ENCODE results near the gene WFDC5.
"Not testable (repeated sequence)": the region's sequence is repeated elsewhere in the genome, so short reads cannot be mapped to it uniquely, and the experiment has no call there.

WFDC5 gene

DNA sequence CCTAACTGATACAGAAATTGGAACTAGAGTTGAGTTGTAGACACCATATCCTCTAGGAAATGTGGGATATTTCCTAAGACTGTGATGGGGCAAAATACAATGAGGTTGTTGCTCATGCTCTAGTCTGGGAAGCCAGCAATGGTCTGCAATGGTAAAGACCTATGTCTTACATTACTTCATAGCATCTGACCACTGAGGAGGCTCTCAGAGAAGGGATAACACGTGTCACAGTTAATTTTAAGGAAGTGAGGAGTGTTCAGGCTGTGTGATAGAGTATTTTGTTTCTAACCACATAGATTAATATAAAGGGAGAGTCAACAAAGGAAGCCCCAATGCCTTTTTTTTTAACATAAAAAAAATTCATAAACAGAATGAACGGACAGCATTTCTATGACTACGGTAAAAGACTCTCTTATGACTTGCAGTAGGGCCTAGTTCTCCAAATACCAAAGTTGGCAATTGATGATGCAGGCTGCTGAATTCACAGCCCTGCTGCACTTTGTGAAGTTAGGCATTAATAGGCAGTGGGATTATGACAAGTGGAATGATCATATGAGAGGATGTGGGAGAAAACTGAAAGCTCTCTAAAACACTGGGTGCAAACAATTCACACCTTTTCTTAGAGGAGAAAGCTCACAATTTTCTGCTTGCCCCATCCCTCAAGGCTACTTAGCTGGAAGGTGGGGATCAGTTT lies 27.7 kb downstream of the WFDC5 start:
- DNase-seq, result no peak

DNA sequence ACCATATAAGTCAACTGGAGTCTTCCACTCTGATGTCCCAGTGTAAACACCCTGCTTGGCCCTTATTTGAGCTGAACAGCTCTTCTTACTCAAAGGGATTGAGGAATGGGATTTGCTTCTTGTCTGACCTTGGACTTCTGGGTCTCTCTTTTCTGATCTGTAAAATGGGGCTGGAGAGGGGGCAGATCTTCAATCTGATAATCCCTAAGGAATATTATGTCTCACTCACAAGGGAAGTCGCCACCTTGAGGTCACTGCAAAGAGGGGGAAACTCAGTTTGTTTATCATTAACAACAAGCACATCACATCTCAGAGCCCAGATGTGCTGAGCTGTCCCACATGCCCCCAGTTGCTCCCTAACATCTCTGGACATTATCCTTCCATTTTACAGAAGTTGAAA lies 29.1 kb downstream of the WFDC5 start:
- DNase-seq, result no peak

DNA sequence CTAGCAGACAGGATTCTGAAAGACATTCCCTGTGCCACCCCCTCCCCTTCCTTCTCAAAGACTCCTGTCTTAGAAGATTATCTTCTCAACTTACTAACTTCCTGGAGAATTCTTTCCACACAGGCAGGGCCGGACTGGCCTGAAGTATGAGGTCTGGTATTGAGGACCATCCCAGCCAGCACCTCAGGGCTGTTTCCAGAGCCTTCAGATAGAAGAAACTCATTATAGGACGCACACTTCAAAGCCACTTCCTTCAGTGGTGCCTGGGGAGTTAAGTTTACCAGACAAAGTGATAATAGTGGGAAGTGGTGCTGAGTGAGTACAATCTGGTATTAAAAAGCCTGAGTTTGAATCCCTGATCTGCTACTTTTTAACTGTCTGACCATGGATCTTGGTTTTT lies 29.7 kb downstream of the WFDC5 start:
- DNase-seq, result no peak

DNA sequence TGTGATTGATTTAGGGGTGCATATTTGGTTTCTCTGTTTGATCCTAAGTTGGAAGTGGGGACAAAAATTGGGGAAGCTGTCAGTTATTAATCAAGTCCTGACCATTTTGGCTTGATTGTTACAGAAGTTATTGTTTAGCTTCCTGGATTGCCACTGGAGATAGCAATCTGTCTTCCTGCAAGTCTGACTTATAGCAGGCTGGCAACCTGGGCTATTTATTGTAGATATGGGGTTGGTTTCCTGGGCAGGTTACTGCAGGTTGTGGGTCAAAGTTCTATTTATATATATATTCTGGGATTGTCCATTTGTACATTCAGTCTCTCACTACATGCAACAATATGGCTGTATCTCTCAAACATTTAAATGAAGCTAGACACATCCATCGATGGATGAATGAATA lies 31.8 kb downstream of the WFDC5 start:
- DNase-seq, result no peak

DNA sequence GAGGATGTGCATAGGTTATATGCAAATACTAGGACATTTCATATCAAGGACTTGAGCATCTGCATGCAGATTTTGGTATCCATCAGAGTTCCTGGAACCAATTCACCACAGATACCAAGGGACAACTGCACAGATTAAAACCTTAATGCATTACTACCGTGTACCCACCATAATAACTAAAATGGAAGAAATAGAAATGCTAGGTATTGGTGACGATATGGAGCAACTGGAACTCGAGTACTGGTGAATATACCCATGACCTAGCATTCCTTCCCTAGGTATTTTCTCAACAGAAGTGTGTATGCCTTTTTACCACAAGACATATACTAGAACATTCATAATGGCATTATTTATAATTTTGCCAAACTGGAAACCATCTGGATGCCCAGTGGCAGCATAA lies 32.5 kb downstream of the WFDC5 start:
- DNase-seq, result no peak

DNA sequence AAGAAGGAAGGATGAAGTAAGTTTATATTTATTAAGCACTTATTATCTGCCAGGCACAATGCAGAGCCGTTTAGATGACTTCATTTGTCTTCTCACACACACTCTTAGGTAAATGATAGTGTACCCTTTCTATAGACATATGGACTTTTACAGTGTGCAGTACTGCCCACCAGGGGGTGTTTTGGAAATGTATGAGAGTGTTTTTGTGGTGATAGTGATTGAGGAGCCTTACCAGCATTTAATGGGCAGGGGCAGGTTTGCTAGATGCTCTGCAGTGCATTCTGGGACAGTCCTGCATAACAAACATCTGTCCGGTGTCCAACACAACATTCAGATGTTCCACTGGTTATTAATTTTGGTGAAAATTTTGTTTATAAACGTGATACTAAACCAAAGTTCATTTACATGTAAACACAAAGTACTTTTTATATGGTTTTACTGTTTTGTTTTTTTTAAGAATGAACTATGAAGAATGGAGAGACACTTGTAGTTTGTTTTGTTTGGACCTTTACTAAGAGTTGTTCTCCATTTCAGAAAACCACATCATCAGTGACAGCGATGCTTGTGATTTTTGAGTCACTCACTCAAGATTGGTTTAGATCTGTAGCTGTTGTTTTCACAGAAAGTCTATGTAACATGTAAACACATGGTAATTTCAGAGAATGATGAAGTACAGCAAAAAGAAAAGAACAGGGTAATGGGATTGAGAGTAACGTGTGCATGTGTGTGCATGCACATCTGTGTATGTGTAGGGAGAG lies 33.9 kb downstream of the WFDC5 start:
- no peak for DNase-seq

DNA sequence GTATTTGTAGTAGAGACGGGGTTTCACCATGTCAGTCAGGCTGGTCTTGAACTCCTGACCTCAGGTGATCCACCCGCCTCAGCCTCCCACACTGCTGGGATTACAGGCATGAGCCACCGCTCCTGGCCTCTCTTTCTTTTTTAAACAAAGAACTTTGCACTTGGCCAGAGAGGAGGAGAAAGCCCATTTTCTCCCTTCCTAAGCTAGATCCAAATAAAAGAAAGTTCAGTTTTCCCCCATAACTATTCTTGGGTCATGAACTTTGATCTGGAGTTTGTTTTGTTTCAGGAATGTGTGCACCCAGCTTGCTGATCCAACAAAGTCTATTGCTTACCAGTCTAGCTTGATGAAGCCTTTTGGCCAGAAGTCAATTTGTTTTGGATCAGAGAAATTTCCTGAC lies 37.4 kb downstream of the WFDC5 start:
- no peak for DNase-seq

DNA sequence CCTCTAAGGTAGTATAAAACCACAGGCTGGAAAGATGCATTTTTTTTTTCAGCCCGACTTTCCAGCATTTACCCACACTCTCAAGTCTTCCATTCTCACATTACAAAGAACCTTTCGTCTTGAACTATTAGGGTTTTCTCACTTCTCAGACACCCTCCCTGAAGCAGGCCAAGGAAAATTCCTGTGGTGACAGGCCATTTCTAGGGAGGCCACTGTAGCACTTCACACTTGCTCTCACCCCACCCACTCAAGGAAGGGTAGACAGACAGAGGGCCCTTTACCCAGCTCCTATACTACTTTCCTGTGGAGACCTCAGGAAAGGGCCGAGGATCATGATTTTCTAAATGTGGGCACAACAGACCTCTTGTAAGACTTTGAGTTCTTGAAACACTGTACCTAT lies 41.8 kb downstream of the WFDC5 start:
- DNase-seq, result no peak

DNA sequence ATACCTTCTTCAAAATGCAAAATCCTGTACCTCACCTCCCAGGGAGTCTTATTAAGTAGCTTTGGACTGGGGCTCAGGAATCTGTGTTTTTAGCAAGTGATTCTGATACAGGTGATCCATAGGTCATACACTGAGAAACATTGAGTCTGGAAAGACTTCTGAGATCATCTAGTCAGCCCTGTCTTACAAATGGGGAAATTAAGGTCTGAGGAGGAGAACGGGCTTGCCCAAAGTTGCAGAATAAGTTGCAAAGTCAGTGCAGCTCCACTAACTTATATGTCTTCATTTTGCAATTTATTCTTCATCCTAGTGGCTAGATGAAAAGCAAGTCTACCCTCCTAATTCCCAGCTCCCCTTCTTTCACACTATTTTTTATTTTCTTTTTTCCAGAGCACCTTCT lies 42.9 kb downstream of the WFDC5 start:
- DNase-seq, result no peak

DNA sequence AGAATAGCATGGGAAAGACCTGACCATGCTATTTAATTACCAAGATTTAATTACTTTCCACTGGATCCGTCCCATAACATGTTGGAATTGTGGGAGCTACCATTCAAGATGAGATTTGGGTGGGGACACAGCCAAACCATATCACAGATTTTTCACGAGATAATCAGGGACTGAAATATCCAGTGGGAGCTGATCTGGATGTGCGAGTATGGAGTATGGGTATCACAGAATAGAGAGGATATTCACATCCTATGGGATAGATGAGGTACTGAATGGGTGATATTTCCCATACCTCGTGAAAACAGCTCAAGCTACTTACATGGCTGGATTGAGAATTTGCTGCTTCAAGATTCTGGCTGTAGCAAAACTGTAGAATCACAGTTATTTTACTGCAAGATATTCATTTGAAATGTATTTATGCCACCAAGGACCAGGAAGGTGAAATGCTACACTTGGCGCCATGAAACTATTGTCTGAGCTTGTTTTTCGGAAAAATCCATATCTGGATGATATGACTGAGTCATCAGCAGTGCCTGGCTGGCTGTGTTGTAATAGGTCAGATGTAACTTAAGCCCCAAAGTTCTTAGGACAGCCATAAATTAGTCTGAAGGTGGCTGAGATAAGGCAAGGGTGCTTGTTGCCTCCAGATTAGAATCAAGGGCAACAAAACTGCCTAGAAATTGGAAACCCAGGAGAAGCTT lies 43.9 kb downstream of the WFDC5 start:
- no peak for DNase-seq

DNA sequence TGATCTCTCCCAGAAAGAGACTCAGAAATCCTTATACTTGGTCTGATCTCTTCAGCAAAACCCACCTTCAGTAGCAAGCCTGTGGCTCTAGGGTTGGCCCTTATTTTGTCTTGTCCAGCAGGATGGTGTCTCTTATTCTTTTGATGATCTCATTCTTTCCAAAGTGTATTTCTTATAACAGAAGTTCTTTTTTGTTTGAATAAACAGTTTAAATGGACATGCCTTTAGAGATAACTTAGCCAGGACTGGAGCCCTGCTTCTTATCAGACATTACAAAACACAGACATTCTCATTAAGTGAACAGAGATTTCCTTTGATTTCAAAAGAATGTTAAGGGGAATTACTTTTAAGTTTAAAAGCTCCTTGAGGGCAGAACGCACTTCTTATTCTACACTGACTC lies 45.7 kb downstream of the WFDC5 start:
- no peak for DNase-seq

DNA sequence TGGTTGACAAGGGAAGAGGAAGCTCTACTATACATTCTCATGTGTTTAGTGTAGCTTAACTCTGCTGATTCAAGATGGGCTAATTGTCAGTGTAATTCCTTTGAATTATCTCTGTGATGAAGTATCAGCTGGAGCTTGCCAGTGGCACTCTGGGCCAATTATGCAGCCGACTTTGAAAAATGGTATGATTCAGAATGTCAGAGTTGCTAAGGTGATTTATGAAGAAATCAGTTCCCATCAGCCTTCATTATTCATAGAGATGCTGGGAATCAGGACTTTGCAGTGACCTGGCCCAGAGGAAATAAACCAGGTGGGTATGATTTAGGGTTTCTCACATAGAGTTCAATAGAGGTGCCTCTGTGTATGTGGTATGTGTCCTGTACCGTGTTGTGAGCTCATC lies 47.4 kb downstream of the WFDC5 start:
- DNase-seq, result no peak

DNA sequence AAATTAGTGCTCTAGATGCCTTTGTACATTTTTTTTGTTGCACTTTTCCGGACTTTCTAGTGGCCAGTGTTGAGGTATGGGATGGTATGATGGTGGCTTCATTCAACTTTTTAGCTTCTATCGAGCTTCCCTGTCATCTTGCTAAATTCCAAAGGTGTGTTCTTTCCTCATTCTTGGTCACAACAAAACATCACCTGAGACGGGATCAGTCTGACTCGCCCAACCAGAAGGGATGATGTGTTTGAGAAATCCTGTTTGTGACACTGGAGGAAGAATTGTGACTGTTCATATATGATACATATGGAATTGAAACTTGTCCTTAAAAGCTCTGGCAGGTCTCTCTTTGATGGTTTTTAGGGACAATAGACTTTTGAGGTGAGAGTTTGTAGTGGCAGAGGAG lies 47.9 kb downstream of the WFDC5 start:
- no peak for DNase-seq

DNA sequence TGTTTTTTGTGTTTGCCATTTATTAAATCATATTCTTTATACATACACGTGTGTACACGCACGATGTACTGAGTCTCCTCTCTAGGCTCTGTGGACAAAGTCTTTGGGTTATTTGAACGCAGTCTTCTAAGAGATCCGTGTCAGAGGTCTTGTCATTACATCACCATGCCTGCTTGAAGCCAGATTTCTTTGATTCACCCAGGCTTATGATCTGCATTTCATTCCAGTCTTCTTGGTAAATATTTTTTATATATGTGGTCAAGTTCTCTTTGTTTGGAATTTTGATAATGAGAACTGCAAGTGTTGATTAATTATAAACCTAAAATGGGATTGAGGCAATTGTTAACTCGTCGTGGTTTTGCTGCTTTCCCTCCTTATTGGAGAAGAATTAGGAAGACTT lies 48.6 kb downstream of the WFDC5 start:
- DNase-seq, result no peak

DNA sequence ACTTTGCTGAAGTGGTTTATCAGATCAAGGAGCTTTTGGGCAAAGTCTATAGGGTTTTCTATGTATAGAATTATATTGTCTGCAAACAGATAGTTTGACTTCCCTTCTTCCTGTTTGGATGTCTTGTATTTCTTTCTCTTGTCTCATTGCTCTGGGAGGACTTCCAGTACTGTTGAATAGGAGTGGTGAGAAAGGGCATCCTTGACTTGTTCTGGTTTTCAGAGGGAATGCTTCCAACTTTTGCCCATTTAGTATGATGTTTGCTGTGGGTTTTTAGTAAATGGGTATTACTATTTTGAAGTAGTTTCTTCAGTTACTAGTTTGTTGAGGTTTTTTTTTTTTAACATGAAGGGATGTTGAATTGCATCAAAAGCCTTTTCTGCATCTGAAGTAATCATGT lies 50.2 kb downstream of the WFDC5 start:
- no peak for DNase-seq

DNA sequence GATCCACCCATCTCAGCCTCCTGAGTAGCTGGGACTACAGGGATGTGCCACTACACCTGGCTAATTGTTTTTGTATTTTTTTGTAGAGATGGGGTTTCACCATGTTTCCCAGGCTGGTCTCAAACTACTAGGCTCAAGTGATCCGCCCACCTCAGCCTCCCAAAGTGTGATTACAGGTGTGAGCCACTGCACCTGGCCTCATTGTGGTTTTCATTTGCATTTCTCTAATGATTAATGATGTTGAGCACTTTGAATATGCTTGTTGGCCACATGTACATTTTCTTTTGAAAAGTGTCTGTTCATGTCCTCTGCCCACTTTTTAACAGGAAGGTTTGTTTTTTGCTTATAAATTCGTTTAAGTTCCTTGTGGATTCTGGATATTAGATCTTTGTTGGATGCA lies 51.9 kb downstream of the WFDC5 start:
- not testable (repeated sequence) for DNase-seq

DNA sequence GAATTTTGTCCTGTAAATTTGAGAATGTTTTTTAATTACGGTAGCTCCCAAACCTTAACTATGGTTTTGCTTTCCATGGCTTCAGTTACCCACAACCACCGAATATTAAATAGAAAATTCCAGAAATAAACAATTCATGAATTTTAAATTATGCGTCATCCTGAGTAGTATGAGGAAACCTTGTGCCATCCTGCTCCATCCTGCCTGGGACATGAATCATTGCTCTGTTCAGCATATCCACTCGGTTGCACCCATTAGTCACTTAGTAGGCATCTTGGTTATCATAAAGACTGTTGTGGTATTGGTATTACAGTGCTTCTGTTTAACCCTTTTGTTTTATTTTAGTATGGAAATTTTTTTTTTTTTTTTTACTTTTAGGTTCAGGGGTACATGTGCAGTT lies 53.7 kb downstream of the WFDC5 start:
- DNase-seq, result no peak

DNA sequence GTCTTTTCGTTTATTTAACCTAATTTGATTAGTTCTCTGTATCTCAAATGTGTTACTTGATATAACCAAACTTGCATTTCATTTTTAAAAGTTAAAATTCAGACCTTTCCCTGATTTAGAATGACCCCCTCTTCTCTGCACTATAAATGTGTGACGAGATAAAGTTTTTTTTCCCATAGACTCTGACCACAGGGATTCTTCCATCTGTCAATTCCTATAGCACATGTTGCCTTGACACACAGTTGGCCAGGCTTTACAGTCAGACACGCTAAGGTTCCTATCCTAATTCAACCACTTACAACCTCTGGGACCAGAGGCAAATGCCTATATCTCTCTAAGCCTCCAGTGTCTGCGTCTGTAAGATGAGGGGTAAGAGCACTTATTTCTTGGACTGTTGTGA lies 54.7 kb downstream of the WFDC5 start:
- DNase-seq, result no peak
